Astrocyte of the spinal cord (primary cell): Measurements from ENCODE around the gene RHOBTB1.

Experiments
- DNase-seq: peaks from one replicate; pipeline ENCODE4 v3.0.0; 2011; ENCODE audit warnings: low read depth, low spot score
- H3K4me3 ChIP-seq: 2 replicates; pipeline ENCODE4 v1.5.1; 2011; ENCODE audit warnings: low read depth, mild to moderate bottlenecking, low read length, moderate library complexity
- in situ Hi-C: cut with HindIII; loops from 2 replicates; pipeline ENCODE4 v1.10.0; 2017; ENCODE audit warnings: low sequenced_read_pairs
- TF ChIP-seq, protein P1 (sequence below): IDR thresholded peaks from 2 replicates; pipeline ENCODE4 v1.5.1; 2012; ENCODE audit warnings: low read depth, mild to moderate bottlenecking, low read length, inconsistent platforms

RHOBTB1 gene

DNA sequence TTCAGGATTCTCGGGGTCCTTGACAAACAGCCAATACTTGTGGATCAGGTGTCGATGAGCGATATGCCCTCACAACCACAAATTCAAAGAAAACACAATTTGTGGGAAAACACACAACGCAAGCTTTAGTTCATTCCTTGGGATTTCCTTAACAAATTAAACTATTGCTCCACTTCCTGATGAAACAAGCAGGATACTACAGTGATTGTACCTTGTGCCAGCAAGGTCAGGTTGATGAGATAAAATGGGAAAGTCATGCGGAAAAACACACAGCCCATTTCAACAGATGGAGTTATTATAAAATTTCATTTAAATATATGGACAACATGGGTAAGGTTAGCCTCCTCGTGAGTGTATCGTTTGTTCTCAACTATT is 8.8 kb upstream of the RHOBTB1 start:
- TF ChIP-seq, protein P1, sequence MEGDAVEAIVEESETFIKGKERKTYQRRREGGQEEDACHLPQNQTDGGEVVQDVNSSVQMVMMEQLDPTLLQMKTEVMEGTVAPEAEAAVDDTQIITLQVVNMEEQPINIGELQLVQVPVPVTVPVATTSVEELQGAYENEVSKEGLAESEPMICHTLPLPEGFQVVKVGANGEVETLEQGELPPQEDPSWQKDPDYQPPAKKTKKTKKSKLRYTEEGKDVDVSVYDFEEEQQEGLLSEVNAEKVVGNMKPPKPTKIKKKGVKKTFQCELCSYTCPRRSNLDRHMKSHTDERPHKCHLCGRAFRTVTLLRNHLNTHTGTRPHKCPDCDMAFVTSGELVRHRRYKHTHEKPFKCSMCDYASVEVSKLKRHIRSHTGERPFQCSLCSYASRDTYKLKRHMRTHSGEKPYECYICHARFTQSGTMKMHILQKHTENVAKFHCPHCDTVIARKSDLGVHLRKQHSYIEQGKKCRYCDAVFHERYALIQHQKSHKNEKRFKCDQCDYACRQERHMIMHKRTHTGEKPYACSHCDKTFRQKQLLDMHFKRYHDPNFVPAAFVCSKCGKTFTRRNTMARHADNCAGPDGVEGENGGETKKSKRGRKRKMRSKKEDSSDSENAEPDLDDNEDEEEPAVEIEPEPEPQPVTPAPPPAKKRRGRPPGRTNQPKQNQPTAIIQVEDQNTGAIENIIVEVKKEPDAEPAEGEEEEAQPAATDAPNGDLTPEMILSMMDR = no peak
- DNase-seq = no peak
- no peak overlapping the region for H3K4me3 ChIP-seq
- in situ Hi-C loops = no loop called here

DNA sequence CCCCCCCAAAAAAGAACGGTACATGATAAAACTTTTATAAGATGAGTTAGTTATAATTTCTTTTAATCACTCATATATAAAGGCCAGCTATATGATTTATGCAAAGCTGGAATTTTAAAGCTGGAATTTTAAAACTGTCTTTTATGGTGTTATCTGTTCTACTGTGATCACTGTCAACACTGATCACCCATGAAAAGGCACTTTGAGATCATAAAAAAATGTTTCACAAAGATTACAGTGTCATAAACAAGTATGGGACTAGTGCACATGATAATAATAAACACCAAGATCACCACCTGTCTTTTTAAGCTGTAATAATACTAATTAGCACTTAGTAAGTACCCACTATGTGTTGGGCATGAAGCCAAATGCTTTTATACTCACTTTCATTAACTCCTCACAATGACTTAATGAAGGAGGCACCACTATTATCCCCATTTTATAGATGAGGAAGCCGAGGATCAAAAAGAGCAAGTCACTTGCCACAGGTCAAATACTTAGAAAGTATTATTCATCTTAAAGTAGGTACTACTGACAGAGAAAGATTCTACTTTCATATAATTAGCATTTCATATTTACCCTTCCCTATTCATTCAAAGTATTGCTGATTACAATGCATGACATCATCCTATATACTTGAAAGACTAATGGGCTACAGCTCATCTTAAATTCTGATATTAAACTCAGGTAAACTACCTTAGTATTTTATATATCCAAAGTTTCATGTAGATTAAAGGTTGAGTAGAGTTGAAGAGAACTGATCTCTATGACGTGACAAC is 8.3 kb upstream of the RHOBTB1 start:
- no peak overlapping the region for H3K4me3 ChIP-seq
- in situ Hi-C loops = no loop called here
- TF ChIP-seq, protein P1 = no peak
- no peak for DNase-seq

DNA sequence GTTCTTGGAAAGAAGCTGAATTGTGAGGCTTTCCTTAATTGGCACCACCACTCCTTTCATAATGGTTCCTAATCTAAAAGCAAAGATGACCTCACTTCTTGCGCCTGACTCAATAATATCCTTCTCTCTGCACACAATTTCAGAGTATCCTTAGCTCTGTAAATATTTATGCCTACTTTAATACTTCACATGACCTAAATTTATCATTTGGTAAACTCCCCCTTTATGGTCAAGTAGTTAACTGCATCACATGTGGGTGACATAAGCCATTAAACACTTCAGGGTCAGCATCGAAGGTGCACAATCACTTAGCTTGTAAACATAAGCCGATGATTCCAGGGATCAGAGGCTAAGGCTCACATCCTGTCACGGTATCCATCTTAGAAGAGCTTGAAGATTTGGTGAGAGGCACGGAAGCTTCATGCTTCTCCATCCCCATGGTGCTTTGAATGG is 7.3 kb upstream of the RHOBTB1 start:
- no peak overlapping the region for H3K4me3 ChIP-seq
- no peak for DNase-seq
- TF ChIP-seq, protein P1 = no peak
- in situ Hi-C loops = no loop called here

DNA sequence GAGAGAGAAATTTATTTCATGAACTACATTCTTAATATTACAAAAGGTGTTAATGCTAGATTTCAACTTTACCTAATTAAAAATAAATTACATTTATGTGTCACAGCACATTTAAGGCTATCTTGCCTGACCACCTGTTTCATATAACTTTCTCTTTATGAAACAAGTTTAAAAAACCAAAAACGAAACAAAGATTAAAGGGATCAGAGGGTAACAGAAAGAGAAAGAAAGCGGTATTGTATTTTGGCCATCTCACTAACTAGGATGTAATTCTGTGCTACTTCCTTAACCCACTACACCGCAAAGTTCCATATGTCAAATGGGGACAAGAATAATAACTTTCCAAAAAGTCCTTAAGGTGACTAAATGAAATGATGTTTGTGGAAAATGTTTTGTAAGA is 6.3 kb upstream of the RHOBTB1 start:
- no peak for DNase-seq
- TF ChIP-seq, protein P1 = no peak
- in situ Hi-C loops = no loop called here
- no peak overlapping the region for H3K4me3 ChIP-seq

DNA sequence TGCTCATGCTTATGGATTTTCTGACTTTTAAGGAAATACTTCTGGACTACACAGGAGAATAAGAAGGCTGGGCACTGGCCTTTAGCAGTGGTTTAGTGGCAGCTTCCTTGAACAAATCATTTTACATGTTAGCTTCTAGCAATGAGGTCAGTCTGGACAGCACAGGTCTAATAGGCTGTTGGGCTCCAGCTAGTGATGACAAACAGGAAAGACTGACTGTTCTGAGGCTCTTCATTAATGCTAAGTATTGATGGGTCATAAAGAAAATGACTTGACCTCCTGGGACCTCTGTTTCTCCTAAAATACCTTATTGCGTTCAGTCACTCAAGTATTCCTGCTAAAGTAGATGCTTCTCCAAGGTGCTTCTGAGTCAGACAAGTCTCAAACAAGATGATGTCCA is 4.9 kb upstream of the RHOBTB1 start:
- no peak for DNase-seq
- TF ChIP-seq, protein P1 = no peak
- in situ Hi-C loops = no loop called here

DNA sequence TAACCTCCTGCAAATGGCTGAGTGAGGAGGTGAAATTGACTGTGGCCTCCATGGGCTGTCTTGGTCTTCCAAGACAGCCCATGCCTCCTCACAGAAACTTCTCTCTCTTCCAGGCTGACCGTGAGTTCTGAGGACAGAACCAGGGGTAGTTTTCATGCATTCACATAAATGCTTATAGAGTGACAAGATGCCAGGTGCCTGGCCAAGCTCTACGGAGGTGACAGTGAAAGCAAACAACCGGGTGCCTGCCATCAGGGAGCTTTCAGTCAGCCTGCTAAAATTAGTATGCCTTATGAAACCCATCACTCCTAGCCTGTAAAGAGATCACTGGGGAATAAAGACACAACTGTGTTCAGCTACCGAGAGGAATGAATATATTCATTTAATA is 919 bp upstream of the RHOBTB1 start:
- H3K4me3 ChIP-seq = peak overlapping the region; percentile 77
- no peak for DNase-seq
- in situ Hi-C loops = no loop called here
- TF ChIP-seq, protein P1 = no peak

More for the DNA sequence above, 4.9 kb upstream of the RHOBTB1 start:
- H3K4me3 ChIP-seq = no peak overlapping the region
